ENCODE measurements around the gene PEX14.

DNA sequence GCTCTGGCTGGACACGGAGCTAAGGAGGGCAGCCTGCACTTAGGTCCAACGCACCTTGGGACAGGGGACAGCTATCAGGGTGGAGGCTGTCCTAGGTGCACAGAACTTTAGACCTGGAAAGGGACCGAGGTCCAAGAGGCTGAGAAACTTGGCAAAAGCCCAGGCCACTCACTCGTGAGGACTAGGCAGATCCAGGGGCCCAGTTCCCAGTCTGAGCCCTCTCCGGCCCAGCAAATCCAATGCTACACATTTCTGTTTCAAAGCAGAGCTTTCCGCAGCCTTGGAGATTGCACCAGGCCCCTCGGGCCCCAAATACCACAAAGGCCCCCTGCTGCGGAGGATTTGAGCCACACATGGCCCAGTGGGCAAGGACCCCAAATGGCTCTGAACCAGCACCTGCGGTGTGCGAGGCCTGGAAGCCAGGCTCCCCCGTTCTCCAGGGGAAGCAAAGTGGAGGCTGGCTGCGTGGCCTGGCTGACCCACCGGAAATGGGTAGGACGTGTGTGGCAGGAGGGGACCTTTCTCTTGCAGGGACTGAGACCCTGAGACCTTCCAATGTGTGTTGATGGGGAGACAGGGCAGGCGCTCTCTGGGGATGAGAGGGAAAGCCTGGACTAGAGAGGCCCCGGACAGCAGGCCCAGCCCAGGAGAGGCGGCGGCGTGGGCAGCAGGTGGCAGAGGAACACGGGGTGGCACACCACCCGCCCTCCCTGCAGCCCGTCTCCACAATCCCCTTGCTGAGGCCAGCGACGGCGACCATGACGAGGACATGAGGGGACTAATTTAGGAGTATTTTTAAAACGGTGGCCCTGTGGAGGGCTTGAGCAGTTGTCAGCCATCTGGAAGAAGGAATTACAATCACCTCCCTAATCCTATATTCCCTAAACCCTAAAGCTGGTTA, 203.0 kb downstream of the PEX14 start:
- TF ChIP-seq POLR2AphosphoS5 (IDR thresholded peaks at IDR 0.05; ENCODE audit: insufficient read depth in 1 of 2, low read depth in 1 of 2): no peak
- TF ChIP-seq, protein P1, sequence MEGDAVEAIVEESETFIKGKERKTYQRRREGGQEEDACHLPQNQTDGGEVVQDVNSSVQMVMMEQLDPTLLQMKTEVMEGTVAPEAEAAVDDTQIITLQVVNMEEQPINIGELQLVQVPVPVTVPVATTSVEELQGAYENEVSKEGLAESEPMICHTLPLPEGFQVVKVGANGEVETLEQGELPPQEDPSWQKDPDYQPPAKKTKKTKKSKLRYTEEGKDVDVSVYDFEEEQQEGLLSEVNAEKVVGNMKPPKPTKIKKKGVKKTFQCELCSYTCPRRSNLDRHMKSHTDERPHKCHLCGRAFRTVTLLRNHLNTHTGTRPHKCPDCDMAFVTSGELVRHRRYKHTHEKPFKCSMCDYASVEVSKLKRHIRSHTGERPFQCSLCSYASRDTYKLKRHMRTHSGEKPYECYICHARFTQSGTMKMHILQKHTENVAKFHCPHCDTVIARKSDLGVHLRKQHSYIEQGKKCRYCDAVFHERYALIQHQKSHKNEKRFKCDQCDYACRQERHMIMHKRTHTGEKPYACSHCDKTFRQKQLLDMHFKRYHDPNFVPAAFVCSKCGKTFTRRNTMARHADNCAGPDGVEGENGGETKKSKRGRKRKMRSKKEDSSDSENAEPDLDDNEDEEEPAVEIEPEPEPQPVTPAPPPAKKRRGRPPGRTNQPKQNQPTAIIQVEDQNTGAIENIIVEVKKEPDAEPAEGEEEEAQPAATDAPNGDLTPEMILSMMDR (IDR thresholded peaks at IDR 0.05): no peak
